ENCODE measurements around the gene AR. TPM values are rescaled to one million over a fixed set of nuclear protein-coding genes. Genes with fewer than 3 reads are reported as not detected.

The AR gene
- total and polyA plus RNA-seq, 2 of the 4 experiments (the other 2 are of a cell fraction) = 1.5 to 4.7 TPM

- no peak overlapping the region for H4K91ac ChIP-seq (ENCODE audit: insufficient read depth, low read depth, low read length)
- TF ChIP-seq MXI1 (IDR thresholded peaks at IDR 0.05; ENCODE audit: borderline replicate concordance, low read depth, low read length) (no peak), RAD21 (IDR thresholded peaks at IDR 0.05; ENCODE audit: low read length) (no peak), FOS (IDR thresholded peaks at IDR 0.05; ENCODE audit: low read depth, low read length) (peak; percentile 27; the same call in 1 of the 2 replicates), MAZ (IDR thresholded peaks at IDR 0.05; ENCODE audit: borderline replicate concordance, low read depth, low read length) (no peak), NFE2L2 (IDR thresholded peaks at IDR 0.05; ENCODE audit: low read depth, low read length) (0 out of 2 replicates have a peak, but pooled peaks have one; percentile 18), POLR2A (IDR thresholded peaks at IDR 0.05; ENCODE audit: low read depth, low read length) (no peak), SMC3 (IDR thresholded peaks at IDR 0.05; ENCODE audit: low read depth, low read length) (no peak), RFX5 (IDR thresholded peaks at IDR 0.05; ENCODE audit: low read depth, low read length) (no peak), MAFK (IDR thresholded peaks at IDR 0.05; ENCODE audit: low read depth, low read length) (no peak), USF2 (IDR thresholded peaks at IDR 0.05; ENCODE audit: low read depth, low read length) (no peak)
- no peak overlapping the region for H3K4me2 ChIP-seq (ENCODE audit: low read depth, low read length)
- no peak overlapping the region for H3K14ac ChIP-seq (replicated peaks; ENCODE audit: low read depth, low read length)
- in situ Hi-C loops (cut with MboI; ENCODE audit: low sequenced_read_pairs) (no loop called here), dilution Hi-C loops (cut with HindIII; ENCODE audit: low sequenced_read_pairs, unreplicated experiment) (no loop called here), intact Hi-C loops (cut with micrococcal nuclease) (no loop called here)
- no peaks in the 10 kb centered on the region for H3K79me1 ChIP-seq (ENCODE audit: low read depth in 1 of 2, low read length in 2 of 2)
- no TSS peak for BruUV-seq (replicated peaks)
- H3K9me1 ChIP-seq (ENCODE audit: insufficient read depth, low read length) = no peaks in the 10 kb centered on the region
- H2BK15ac ChIP-seq (ENCODE audit: low read depth, low read length) = no peak overlapping the region
- ATAC-seq (ENCODE audit: low read depth) = no peak
- H3K18ac ChIP-seq (ENCODE audit: low read depth, low read length) = no peak overlapping the region
- ChIA-PET CTCF (no interaction called here), POLR2A (ENCODE audit: unreplicated experiment) (no interaction called here)
- H3K36me3 ChIP-seq (ENCODE audit: control insufficient read depth, insufficient read depth, low read length) = no peaks in the 10 kb centered on the region
- no peak overlapping the region for H2BK20ac ChIP-seq (ENCODE audit: low read depth, low read length)
- 0 out of 2 replicates have a peak, but pooled peaks cover 1% of the 10 kb centered on the region for H3K9me3 ChIP-seq (ENCODE audit: control insufficient read depth, insufficient read depth, low read length)
- no peak overlapping the region for H3K4me3 ChIP-seq (ENCODE audit: insufficient read depth, low read depth, low read length)
- no peak overlapping the region for H2BK5ac ChIP-seq (ENCODE audit: low read depth, low read length, poor library complexity, severe bottlenecking)
- no peak overlapping the region for H2AK9ac ChIP-seq (replicated peaks; ENCODE audit: low read depth, low read length, poor library complexity)
- H3K9ac ChIP-seq (ENCODE audit: low read depth, low read length) = no peak overlapping the region
- no CpG with 5 or more reads among the region's 1 CpG for WGBS, 2 experiments (ENCODE audit: extremely low coverage in 2 of 2, insufficient read length in 1 of 2)
- H3K23ac ChIP-seq (ENCODE audit: low read depth, low read length) = no peak overlapping the region
- H4K20me1 ChIP-seq (ENCODE audit: insufficient read depth, low read length) = no peaks in the 10 kb centered on the region
- H2BK120ac ChIP-seq (ENCODE audit: low read depth, low read length) = no peak overlapping the region
- H2AFZ ChIP-seq (replicated peaks; ENCODE audit: low read length, poor library complexity) = no peak overlapping the region
- peak; percentile 33 for DNase-seq
- H4K8ac ChIP-seq (ENCODE audit: low read depth in 2 of 2, low read length in 2 of 2) = no peak overlapping the region
- no peak overlapping the region for H3K4ac ChIP-seq (ENCODE audit: low read depth, low read length)
- H2AK5ac ChIP-seq (ENCODE audit: low read depth, low read length) = no peak overlapping the region
- no peaks in the 10 kb centered on the region for H3K27me3 ChIP-seq (ENCODE audit: control insufficient read depth, insufficient read depth, low read length)
- no peak overlapping the region for H3K27ac ChIP-seq (ENCODE audit: insufficient read depth, low read length)
- H3K56ac ChIP-seq (ENCODE audit: extremely low read depth, insufficient read depth, low read length) = no peak overlapping the region
- no peak overlapping the region for H4K5ac ChIP-seq (ENCODE audit: low read depth, low read length)
- no peaks in the 10 kb centered on the region for H3K4me1 ChIP-seq (ENCODE audit: control insufficient read depth, insufficient read depth, low read length)
Observed at GRCh38 chrX:67619253-67619652, 75.4 kb downstream of the AR start.

All from IMR-90 (cell line).